Spinal cord (tissue), 10 donors: ENCODE measurements around the gene LEMD1. TPM values are rescaled to one million over a fixed set of nuclear protein-coding genes. Genes with fewer than 3 reads are reported as not detected.

Experiments used
- DNase-seq, 6 donors: peaks; one replicate each; pipeline versions ENCODE4 v3.0.0 to v3.0.0-alpha.2; 2013 to 2015; ENCODE audit warnings: low spot score in 6 of 6, low read depth in 4 of 6
- H3K27ac ChIP-seq: one replicate; pipeline ENCODE4 v1.5.1; 2013; ENCODE audit warnings: low read depth, low read length, control low read depth
- H3K27me3 ChIP-seq: one replicate; pipeline ENCODE4 v1.6.1; 2013; ENCODE audit warnings: low read length; ENCODE audit not compliant: control insufficient read depth, insufficient read depth
- H3K36me3 ChIP-seq: one replicate; pipeline ENCODE4 v1.6.1; 2013; ENCODE audit warnings: low read length; ENCODE audit not compliant: control insufficient read depth, insufficient read depth
- H3K4me1 ChIP-seq: one replicate; pipeline ENCODE4 v1.6.1; 2013; ENCODE audit warnings: low read length; ENCODE audit not compliant: control insufficient read depth, insufficient read depth
- H3K4me3 ChIP-seq: one replicate; pipeline ENCODE4 v1.5.1; 2013; ENCODE audit warnings: low read depth, low read length, control low read depth
- H3K9me3 ChIP-seq: one replicate; pipeline ENCODE4 v1.6.1; 2013; ENCODE audit warnings: low read length; ENCODE audit not compliant: control insufficient read depth, insufficient read depth
- WGBS: methylation state at CpG from one replicate; pipeline ENCODE4 v1.1.5; 2013; ENCODE audit warnings: missing lambda C conversion rate; ENCODE audit not compliant: insufficient coverage; 5-methylcytosine and 5-hydroxymethylcytosine counted together
- polyA plus RNA-seq, 2 donors: library from polyadenylated mRNA; unstranded; fragments of 120-200 nt; gene quantifications; one replicate each; pipeline ENCODE4 v1.2.1, GENCODE V29; 2013; ENCODE audit not compliant: insufficient read length in 2 of 2
- total RNA-seq, 2 donors: library from RNA; depleted of rRNA in 1 of 2; stranded (reverse); fragments of 120-200 nt in 1 of 2; fragments of >200 nt in 1 of 2; gene quantifications; one replicate each; pipeline versions ENCODE4 v1.2.3 to v1.2.4, GENCODE V29; 2013 to 2014
- donor health status: healthy.

LEMD1 gene
- total and polyA plus RNA-seq, 4 donors: 0.99 to 7.2 (median 3.3) TPM

- WGBS: 18% methylated on average over 4 of the region's 6 CpGs
- peaks cover 7% of the 10 kb centered on the region for H3K4me1 ChIP-seq
- no peaks in the 10 kb centered on the region for H3K27me3 ChIP-seq
- H3K36me3 ChIP-seq: no peaks in the 10 kb centered on the region
- DNase-seq: peak in 2 of 6 donors; percentile 85 to 88
- no peaks in the 10 kb centered on the region for H3K9me3 ChIP-seq
- H3K4me3 ChIP-seq: no peak overlapping the region
- no peak overlapping the region for H3K27ac ChIP-seq
Measured at GRCh38 chr1:205375835-205376545, 45.9 kb downstream of the LEMD1 start.

DNA sequence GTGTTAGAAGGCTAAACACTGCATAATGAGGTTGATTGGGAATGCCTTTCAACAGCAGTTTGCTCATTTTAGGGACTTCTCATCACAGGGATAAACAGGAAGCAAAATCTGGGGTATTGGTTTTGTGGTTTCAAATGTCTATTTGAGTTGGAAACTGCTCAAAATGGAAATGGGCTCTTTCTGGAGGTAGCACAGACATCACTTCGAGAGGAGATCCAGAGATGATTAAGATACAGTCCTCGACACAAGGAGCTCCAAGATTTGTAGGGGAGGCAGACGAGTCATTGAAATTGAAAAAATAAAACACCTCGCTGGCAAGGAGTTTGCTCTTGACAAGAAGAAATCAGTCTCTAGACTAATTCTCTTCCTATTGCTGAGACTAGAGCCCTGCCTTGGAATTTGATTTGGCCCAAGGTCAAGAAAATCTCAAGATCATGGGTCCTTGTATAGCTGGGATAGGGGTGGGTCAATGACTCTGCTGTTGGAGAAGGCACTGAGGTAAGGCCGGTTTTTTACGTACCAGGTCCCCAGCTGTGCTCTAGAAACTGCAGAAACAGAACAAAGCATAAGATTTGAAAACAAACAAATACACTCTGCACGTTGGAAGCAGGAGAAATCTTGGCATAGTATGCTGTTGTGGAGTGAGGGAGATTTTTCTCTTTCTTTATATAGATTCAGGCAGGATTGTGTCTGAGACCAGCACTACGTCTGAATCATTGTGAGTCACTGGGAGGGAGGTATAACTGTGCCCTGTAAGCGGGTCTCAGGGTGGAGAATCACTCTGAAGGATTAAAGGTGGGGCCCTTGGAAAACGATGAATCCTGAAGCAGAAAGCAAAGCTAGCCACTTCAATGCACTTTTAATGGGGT lies 47.4 kb downstream of the LEMD1 start:
- peak overlapping the region; percentile 26 for H3K27ac ChIP-seq
- no peaks in the 10 kb centered on the region for H3K36me3 ChIP-seq
- no peaks in the 10 kb centered on the region for H3K27me3 ChIP-seq
- H3K9me3 ChIP-seq: no peaks in the 10 kb centered on the region
- WGBS: 70% methylated on average over 4 of the region's 10 CpGs
- DNase-seq: peak in 1 of 6 donors; percentile 84
- H3K4me1 ChIP-seq: peaks cover 7% of the 10 kb centered on the region
- H3K4me3 ChIP-seq: no peak overlapping the region

DNA sequence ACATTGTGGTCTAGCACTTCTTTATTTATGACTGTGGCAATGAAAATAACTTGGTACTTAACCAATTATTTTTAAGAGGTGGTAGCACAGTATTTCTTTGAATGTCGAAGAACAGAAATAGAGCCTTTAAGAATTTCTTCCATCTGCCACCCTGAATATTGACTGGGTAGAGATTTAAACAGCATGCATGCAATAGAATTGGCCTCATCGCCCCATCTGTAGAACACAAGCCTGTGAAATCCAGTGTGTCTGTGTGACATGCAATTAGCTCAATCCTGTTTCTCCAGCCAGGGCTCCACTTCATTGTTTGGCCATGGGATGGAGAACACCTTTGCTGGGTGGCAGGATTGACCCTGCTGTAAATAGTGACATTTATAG lies 48.1 kb downstream of the LEMD1 start:
- Histone ChIP-seq H3K9me3 (no peaks in the 10 kb centered on the region), H3K27ac (no peak overlapping the region), H3K4me3 (no peak overlapping the region), H3K4me1 (peaks cover 11% of the 10 kb centered on the region), H3K36me3 (no peaks in the 10 kb centered on the region), H3K27me3 (no peaks in the 10 kb centered on the region)
- peak in 1 of 6 donors; percentile 91 for DNase-seq
- WGBS: 75% methylated on average over 1 of the region's 2 CpGs

DNA sequence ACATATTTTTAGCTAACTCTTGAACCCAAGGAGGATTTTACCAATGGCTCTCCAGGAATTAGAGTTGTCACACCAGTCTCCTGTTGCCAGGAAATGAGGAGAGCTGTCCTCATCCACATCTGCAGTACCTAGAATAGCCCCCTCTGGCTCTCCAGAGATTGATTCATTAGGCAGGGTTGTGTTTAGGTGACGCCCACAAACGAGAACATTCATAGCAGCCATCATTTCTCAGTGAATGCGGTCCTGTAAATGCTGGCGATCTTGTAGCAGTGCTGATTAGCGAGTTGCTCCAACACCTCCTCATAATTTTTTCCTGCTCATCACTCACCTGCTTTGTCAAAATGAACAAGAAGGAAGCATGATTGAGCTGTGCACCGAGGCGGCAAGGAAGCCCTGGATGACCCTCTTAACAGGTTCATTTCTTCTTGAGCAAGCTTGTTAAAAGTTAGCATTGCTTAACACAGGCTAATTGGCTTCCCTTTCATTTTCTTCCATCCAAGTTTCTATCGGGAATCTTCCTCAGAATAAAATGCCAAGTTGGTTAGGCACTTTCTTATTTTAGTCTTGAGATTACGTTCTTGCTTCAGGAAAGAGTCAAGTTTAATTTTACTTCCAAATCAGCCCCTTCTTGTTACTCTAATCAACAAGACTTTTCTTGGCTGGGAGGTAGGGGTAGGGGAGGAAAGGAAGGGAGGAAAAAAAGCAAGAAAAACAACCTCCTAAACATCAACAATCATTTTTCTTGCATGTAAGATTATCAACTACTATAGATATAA lies 48.6 kb downstream of the LEMD1 start:
- Histone ChIP-seq H3K27ac (no peak overlapping the region), H3K36me3 (no peaks in the 10 kb centered on the region), H3K9me3 (no peaks in the 10 kb centered on the region), H3K4me3 (no peak overlapping the region), H3K27me3 (no peaks in the 10 kb centered on the region), H3K4me1 (peaks cover 11% of the 10 kb centered on the region)
- WGBS: 73% methylated on average over 3 of the region's 9 CpGs
- DNase-seq: peak in 1 of 6 donors; percentile 86

GRCh38 chr1:205371871-205372660 lies 49.8 kb downstream of the LEMD1 start:
- Histone ChIP-seq H3K27ac (no peak overlapping the region), H3K36me3 (no peaks in the 10 kb centered on the region), H3K4me3 (no peak overlapping the region), H3K4me1 (peaks cover 11% of the 10 kb centered on the region), H3K27me3 (no peaks in the 10 kb centered on the region), H3K9me3 (no peaks in the 10 kb centered on the region)
- no peak for DNase-seq
- WGBS: 60% methylated on average over 7 of the region's 11 CpGs

DNA sequence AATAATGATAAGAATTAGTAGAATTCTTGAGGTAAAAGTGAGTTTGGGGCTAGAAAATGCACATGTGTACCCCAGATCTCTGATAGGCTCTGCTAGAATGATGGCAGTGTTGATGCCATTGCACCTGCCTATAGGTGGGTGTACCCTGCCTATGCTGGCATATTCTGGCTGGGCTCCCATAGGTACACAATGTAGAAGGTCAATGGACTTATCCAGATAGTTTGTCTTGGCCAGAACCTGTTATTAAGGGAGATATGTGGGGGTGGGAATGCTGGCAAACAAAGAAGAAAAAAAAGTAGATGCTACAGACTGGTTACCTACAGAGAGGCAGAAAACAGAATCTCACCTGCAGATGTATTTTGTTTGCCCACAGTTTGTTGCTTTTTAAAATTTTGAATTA lies 51.1 kb downstream of the LEMD1 start:
- Histone ChIP-seq H3K4me1 (peaks cover 13% of the 10 kb centered on the region), H3K27ac (no peak overlapping the region)

GRCh38 chr1:205369701-205370123 lies 52.1 kb downstream of the LEMD1 start:
- Histone ChIP-seq H3K27me3 (no peaks in the 10 kb centered on the region), H3K4me1 (peaks cover 9% of the 10 kb centered on the region), H3K9me3 (no peaks in the 10 kb centered on the region), H3K36me3 (no peaks in the 10 kb centered on the region), H3K4me3 (no peak overlapping the region), H3K27ac (peak overlapping the region; percentile 49)
- peak in 1 of 6 donors; percentile 85 for DNase-seq
- 25% methylated on average over 1 of the region's 3 CpGs for WGBS

More for the DNA sequence above, 51.1 kb downstream of the LEMD1 start:
- Histone ChIP-seq H3K9me3 (no peaks in the 10 kb centered on the region), H3K4me3 (no peak overlapping the region), H3K27me3 (no peaks in the 10 kb centered on the region), H3K36me3 (no peaks in the 10 kb centered on the region)
- DNase-seq: no peak

- no peaks in the 10 kb centered on the region for H3K9me3 ChIP-seq
- no peak for DNase-seq
- no peak overlapping the region for H3K4me3 ChIP-seq
- no peaks in the 10 kb centered on the region for H3K36me3 ChIP-seq
- H3K27ac ChIP-seq: no peak overlapping the region
- 90% methylated on average over 5 of the region's 6 CpGs for WGBS
- peaks cover 9% of the 10 kb centered on the region for H3K4me1 ChIP-seq
- H3K27me3 ChIP-seq: no peaks in the 10 kb centered on the region
Measured at GRCh38 chr1:205368478-205368877, 53.4 kb downstream of the LEMD1 start.

DNA sequence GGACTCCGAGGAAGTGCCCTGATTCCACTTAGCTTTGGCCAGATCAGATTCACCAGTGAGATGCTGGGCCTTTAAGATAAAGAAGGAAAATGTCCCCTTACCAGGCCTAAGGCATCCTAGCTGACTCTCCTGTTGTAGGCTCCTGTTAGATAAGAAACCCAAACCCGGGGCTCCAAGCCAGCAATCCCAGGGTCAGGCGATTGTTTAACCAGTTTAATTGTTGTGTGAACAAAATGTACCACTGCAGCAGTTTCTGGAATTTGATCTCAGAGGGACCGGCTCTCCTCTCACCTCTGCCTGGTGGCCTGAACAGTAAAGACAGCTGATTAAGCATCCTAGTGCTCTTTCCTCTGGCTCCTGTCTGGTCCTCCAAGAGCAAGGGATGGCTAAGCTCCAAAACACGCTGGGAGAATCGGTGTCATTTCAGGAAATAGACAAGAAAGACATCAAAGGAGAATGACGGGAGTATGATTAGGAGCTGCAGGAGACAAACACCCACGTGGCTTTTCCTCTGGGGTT lies 55.9 kb downstream of the LEMD1 start:
- Histone ChIP-seq H3K4me1 (peaks cover 10% of the 10 kb centered on the region), H3K4me3 (no peak overlapping the region), H3K36me3 (no peaks in the 10 kb centered on the region), H3K27ac (no peak overlapping the region), H3K9me3 (no peaks in the 10 kb centered on the region), H3K27me3 (no peaks in the 10 kb centered on the region)
- peak in 1 of 6 donors; percentile 61 for DNase-seq
- WGBS: 39% methylated on average over 4 of the region's 8 CpGs
